ENCODE data around the gene GABARAPL1.

- no peak for TF ChIP-seq KLF8 (tag by site-specific recombination; IDR thresholded peaks at IDR 0.05)
- TF ChIP-seq ZNF530 (tag by site-specific recombination; IDR thresholded peaks at IDR 0.05; ENCODE audit: low read depth) = no peak
- no peak for TF ChIP-seq ZNF785 (tag by site-specific recombination; IDR thresholded peaks at IDR 0.05)
Observed at GRCh38 chr12:10170216-10170615, 42.5 kb upstream of the GABARAPL1 start.

All from HEK293 (cell line).